Type B pancreatic cell (in vitro differentiated cells): ENCODE results near the gene NDUFB3. TPM values are rescaled to one million over a fixed set of nuclear protein-coding genes. Genes with fewer than 3 reads are reported as not detected.

Source experiments
- DNase-seq: peaks from one replicate; pipeline ENCODE4 v3.0.0; 2021; ENCODE audit warnings: mixed read lengths; ENCODE audit not compliant: unreplicated experiment; ENCODE audit errors: extremely low spot score
- H3K27ac Mint-ChIP-seq: 2 replicates; pipeline ENCODE4 v1.8.0; 2021; ENCODE audit warnings: mild to moderate bottlenecking, mixed read lengths
- H3K27me3 Mint-ChIP-seq: 2 replicates; pipeline ENCODE4 v1.8.0; 2021; ENCODE audit warnings: mixed read lengths
- H3K36me3 Mint-ChIP-seq: 2 replicates; pipeline ENCODE4 v1.8.0; 2021; ENCODE audit warnings: mixed read lengths
- H3K4me1 Mint-ChIP-seq: one replicate; pipeline ENCODE4 v1.8.0; 2021; ENCODE audit warnings: mixed read lengths; ENCODE audit not compliant: unreplicated experiment
- H3K4me3 Mint-ChIP-seq: 2 replicates; pipeline ENCODE4 v1.8.0; 2021; ENCODE audit warnings: mild to moderate bottlenecking, mixed read lengths
- H3K9me3 Mint-ChIP-seq: 2 replicates; pipeline ENCODE4 v1.8.0; 2021; ENCODE audit warnings: mixed read lengths
- CTCF ChIP-seq: fragments of 200-600 bp; sonication (generic); conservative IDR thresholded peaks from 2 replicates; pipeline ENCODE4 v1.5.0; 2021; ENCODE audit warnings: antibody characterized with exemption, mild to moderate bottlenecking
- total RNA-seq: library from RNA; stranded (reverse); gene quantifications from 2 replicates; pipeline ENCODE4 v1.2.1, GENCODE V29; 2021; ENCODE audit warnings: low replicate concordance

NDUFB3 gene
- total RNA-seq, 1 donor from 2014 or later = 101 TPM

DNA sequence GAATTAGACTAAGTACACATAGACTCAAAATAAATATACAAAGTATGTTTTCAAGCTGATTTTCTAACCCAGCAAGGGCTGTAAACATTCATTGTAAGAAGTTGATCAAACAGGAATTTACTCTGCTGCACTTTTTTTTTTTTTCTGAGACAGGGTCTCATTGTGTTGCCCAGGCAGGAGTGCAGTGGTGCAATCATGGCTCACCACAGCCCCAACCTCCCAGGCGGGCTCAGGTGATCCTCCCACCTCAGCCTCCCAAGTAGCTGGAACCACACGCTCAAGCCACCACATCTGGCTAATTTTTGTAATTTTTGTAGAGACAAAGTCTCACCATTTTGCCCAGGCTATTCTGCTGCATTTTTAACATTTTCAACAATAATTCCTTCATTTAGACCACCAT lies 35.8 kb downstream of the NDUFB3 start:
- Mint-ChIP-seq H3K4me3 (no peak overlapping the region), H3K9me3 (no peaks in the 10 kb centered on the region), H3K27me3 (no peaks in the 10 kb centered on the region), H3K4me1 (peaks cover 4% of the 10 kb centered on the region), H3K36me3 (no peaks in the 10 kb centered on the region), H3K27ac (no peak overlapping the region)
- no peak for DNase-seq
- no peak for TF ChIP-seq CTCF

DNA sequence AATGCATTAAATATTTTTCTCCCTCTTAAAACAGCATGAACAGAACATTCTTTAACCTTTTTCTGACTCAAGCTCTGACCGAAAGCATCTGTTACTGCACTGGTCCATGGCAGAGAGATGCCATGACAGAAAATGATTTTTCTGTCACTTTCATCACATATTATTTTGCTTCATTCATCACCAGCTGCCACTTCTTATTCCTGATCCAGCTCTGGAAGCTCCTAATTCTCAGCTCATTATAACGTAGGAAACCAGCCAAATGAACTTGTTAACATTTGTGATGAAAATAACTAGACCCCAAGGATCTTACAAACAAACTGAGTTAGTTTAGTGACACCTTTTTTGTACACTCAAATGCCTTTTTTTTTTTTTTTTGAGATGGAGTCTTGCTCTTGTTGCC lies 36.5 kb downstream of the NDUFB3 start:
- Mint-ChIP-seq H3K27me3 (no peaks in the 10 kb centered on the region), H3K9me3 (no peaks in the 10 kb centered on the region), H3K27ac (no peak overlapping the region), H3K36me3 (no peaks in the 10 kb centered on the region), H3K4me3 (no peak overlapping the region), H3K4me1 (peaks cover 4% of the 10 kb centered on the region)
- DNase-seq = no peak
- TF ChIP-seq CTCF = no peak

GRCh38 chr2:201109186-201109585 lies 37.4 kb downstream of the NDUFB3 start:
- no peak for TF ChIP-seq CTCF
- H3K36me3 Mint-ChIP-seq = no peaks in the 10 kb centered on the region
- no peak overlapping the region for H3K4me3 Mint-ChIP-seq
- H3K9me3 Mint-ChIP-seq = no peaks in the 10 kb centered on the region
- H3K4me1 Mint-ChIP-seq = peaks cover 4% of the 10 kb centered on the region
- no peak overlapping the region for H3K27ac Mint-ChIP-seq
- no peak for DNase-seq
- no peaks in the 10 kb centered on the region for H3K27me3 Mint-ChIP-seq

- H3K36me3 Mint-ChIP-seq = no peaks in the 10 kb centered on the region
- H3K9me3 Mint-ChIP-seq = no peaks in the 10 kb centered on the region
- H3K27me3 Mint-ChIP-seq = no peaks in the 10 kb centered on the region
- no peak overlapping the region for H3K27ac Mint-ChIP-seq
- no peak for DNase-seq
- peaks cover 4% of the 10 kb centered on the region for H3K4me1 Mint-ChIP-seq
- no peak overlapping the region for H3K4me3 Mint-ChIP-seq
- no peak for TF ChIP-seq CTCF
These were observed 38.8 kb downstream of the NDUFB3 start for GRCh38 chr2:201110615-201111014.

DNA sequence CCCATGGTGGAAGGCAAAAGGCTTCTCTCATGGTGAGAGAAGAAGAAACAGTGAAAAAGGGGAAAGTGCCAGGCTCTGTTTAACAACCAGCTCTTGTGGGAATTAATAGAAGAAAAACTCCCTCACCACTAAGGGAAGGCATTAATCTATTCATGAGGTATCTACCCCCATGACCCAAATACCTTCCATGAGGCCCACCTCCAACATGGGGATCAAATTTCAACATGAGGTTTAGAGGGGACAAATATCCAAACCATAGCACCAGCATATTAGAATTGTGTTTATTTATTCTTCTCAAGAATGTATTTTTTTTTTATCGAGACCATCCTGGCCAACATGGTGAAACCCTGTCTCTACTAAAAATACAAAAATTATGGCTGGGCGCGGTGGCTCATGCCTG lies 39.3 kb downstream of the NDUFB3 start:
- Mint-ChIP-seq H3K27me3 (no peaks in the 10 kb centered on the region), H3K4me3 (no peak overlapping the region), H3K4me1 (peaks cover 4% of the 10 kb centered on the region), H3K9me3 (no peaks in the 10 kb centered on the region), H3K27ac (no peak overlapping the region), H3K36me3 (no peaks in the 10 kb centered on the region)
- TF ChIP-seq CTCF = no peak
- DNase-seq = no peak

- DNase-seq = no peak
- H3K27me3 Mint-ChIP-seq = no peaks in the 10 kb centered on the region
- H3K36me3 Mint-ChIP-seq = no peaks in the 10 kb centered on the region
- H3K27ac Mint-ChIP-seq = peak overlapping the region; percentile 93
- TF ChIP-seq CTCF = no peak
- peak overlapping the region; percentile 68 for H3K4me3 Mint-ChIP-seq
- H3K9me3 Mint-ChIP-seq = no peaks in the 10 kb centered on the region
- peaks cover 7% of the 10 kb centered on the region for H3K4me1 Mint-ChIP-seq
These were observed 42.5 kb downstream of the NDUFB3 start for GRCh38 chr2:201114350-201114749.
